ENCODE data around the gene TAS2R14.

DNA sequence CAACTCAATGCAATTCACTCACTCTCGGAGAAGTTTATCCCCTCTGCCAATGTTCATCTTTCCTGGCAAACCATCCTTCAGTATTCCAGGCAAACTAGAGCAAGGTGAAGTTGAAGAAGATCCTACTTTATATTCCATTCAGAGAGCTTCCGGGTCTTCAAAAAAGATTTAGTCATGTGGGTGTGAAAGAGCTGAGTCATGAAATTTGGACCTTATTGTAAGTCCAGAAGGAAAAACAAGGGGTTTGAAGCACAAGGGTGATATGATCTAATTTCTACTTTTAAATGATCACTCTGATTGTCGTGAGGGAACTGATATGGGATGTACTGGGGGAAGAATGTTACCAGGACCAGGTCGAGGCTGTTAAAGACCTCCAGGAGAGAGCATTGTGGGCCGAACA is 12.8 kb downstream of the TAS2R14 start:
- no peak for TF ChIP-seq POLR2A (IDR thresholded peaks at IDR 0.05)
- TF ChIP-seq, protein P1, sequence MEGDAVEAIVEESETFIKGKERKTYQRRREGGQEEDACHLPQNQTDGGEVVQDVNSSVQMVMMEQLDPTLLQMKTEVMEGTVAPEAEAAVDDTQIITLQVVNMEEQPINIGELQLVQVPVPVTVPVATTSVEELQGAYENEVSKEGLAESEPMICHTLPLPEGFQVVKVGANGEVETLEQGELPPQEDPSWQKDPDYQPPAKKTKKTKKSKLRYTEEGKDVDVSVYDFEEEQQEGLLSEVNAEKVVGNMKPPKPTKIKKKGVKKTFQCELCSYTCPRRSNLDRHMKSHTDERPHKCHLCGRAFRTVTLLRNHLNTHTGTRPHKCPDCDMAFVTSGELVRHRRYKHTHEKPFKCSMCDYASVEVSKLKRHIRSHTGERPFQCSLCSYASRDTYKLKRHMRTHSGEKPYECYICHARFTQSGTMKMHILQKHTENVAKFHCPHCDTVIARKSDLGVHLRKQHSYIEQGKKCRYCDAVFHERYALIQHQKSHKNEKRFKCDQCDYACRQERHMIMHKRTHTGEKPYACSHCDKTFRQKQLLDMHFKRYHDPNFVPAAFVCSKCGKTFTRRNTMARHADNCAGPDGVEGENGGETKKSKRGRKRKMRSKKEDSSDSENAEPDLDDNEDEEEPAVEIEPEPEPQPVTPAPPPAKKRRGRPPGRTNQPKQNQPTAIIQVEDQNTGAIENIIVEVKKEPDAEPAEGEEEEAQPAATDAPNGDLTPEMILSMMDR (IDR thresholded peaks at IDR 0.05): no peak

All from right lobe of liver (tissue), 4 donors.